Endothelial cell of umbilical vein (primary cell): ENCODE results near the gene TNRC6A. TPM values are rescaled to one million over a fixed set of nuclear protein-coding genes. Genes with fewer than 3 reads are reported as not detected.

Source experiments
- BruUV-seq: library from RNA; stranded (reverse); fragments of 400-500 nt; replicated peaks from 2 replicates; lab custom pipeline; 2021; lab: Mats Ljungman, UMichigan
- CTCF ChIA-PET: fragments of 300-600, 350-600 bp; sonication (Branson Sonifier 250); formaldehyde crosslinking; loops from one replicate; lab custom pipeline; 2021; ENCODE audit warnings: antibody characterized with exemption, inconsistent platforms; lab: Charles Lee
- POLR2A ChIA-PET: fragments of 300-600, 350-600 bp; sonication (Branson Sonifier 250); formaldehyde crosslinking; loops from one replicate; lab custom pipeline; 2021; ENCODE audit warnings: antibody characterized with exemption, inconsistent platforms; lab: Charles Lee
- DNase-seq: peaks from one replicate; pipeline ENCODE4 v3.0.0-alpha.2; 2011; ENCODE audit warnings: low read depth, low spot score
- FAIRE-seq: peaks from 2 replicates; lab custom pipeline; 2011; peaks lifted over from hg19 to GRCh38; lab: Jason Lieb, UNC
- H2AFZ ChIP-seq: 2 replicates; pipeline ENCODE4 v1.6.0; 2012; ENCODE audit warnings: low read depth, low read length, control low read depth, inconsistent platforms
- H3K27ac ChIP-seq: 2 replicates; pipeline ENCODE4 v1.5.1; 2011; ENCODE audit warnings: low read depth, mild to moderate bottlenecking, control low read depth, low read length, moderate library complexity; ENCODE audit not compliant: insufficient read depth
- H3K27me3 ChIP-seq, 2 experiments: 2 replicates each; pipeline versions ENCODE4 v1.6.0 to v1.6.1; 2011; ENCODE audit warnings: low read length in 2 of 2, mixed read lengths in 1 of 2; ENCODE audit not compliant: control insufficient read depth in 2 of 2, insufficient read depth in 2 of 2
- H3K36me3 ChIP-seq, 2 experiments: 2 replicates in 1 of 2; 3 replicates in 1 of 2; pipeline ENCODE4 v1.5.1; 2011; ENCODE audit warnings: low read length in 2 of 2, mild to moderate bottlenecking in 1 of 2, moderate library complexity in 1 of 2; ENCODE audit not compliant: control insufficient read depth in 2 of 2, insufficient read depth in 2 of 2; ENCODE audit errors: extremely low read depth in 1 of 2
- H3K4me1 ChIP-seq: 3 replicates; pipeline ENCODE4 v1.5.1; 2011; ENCODE audit warnings: mild to moderate bottlenecking, low read length; ENCODE audit not compliant: control insufficient read depth, insufficient read depth; ENCODE audit errors: extremely low read depth
- H3K4me2 ChIP-seq: 2 replicates; pipeline ENCODE4 v1.6.1; 2011; ENCODE audit warnings: low read length, control low read depth, mixed read lengths; ENCODE audit not compliant: insufficient read depth
- H3K4me3 ChIP-seq, 3 experiments: fragments of 200-600 bp in 1 of 3; sonication (generic), shearing (Covaris generic) in 1 of 3; replicated peaks in 1 of 3; 2 replicates each; pipeline ENCODE4 v1.5.1; 2011 to 2016; ENCODE audit warnings: control low read depth in 3 of 3, low read length in 3 of 3, mild to moderate bottlenecking in 2 of 3, inconsistent platforms in 1 of 3, low read depth in 1 of 3, moderate library complexity in 1 of 3; ENCODE audit not compliant: insufficient read depth in 1 of 3
- H3K79me2 ChIP-seq: 2 replicates; pipeline ENCODE4 v1.6.0; 2012; ENCODE audit warnings: low read length, inconsistent platforms; ENCODE audit not compliant: control insufficient read depth, insufficient read depth
- H3K9ac ChIP-seq: replicated peaks from 2 replicates; pipeline ENCODE3; 2011; ENCODE audit warnings: low read length, control low read depth; ENCODE audit not compliant: insufficient read depth; ENCODE audit errors: extremely low read depth
- H3K9me1 ChIP-seq: replicated peaks from 3 replicates; pipeline ENCODE4 v1.6.0; 2011; ENCODE audit warnings: mild to moderate bottlenecking, low read length; ENCODE audit not compliant: control insufficient read depth, insufficient read depth; ENCODE audit errors: extremely low read depth
- H3K9me3 ChIP-seq: replicated peaks from 2 replicates; pipeline ENCODE4 v1.5.1; 2012; ENCODE audit warnings: low read length, inconsistent platforms; ENCODE audit not compliant: control insufficient read depth, insufficient read depth
- H4K20me1 ChIP-seq: replicated peaks from 2 replicates; pipeline ENCODE3; 2011; ENCODE audit warnings: mild to moderate bottlenecking, low read length; ENCODE audit not compliant: control insufficient read depth, insufficient read depth; ENCODE audit errors: extremely low read depth
- CTCF ChIP-seq, 2 donors: IDR thresholded peaks; 1 replicate in 1 of 2; 2 replicates in 1 of 2; pipeline ENCODE4 v1.5.1; 2011; ENCODE audit warnings: low read length in 2 of 2, mild to moderate bottlenecking in 2 of 2, moderate library complexity in 2 of 2, control low read depth in 1 of 2, inconsistent platforms in 1 of 2, low read depth in 1 of 2; ENCODE audit not compliant: insufficient read depth in 1 of 2; ENCODE audit errors: extremely low read depth in 1 of 2
- EZH2 ChIP-seq: IDR thresholded peaks from 2 replicates; pipeline ENCODE4 v1.6.1; 2012; ENCODE audit warnings: borderline replicate concordance, low read depth, mild to moderate bottlenecking, moderate library complexity, low read length, inconsistent platforms; ENCODE audit not compliant: severe bottlenecking
- FOS ChIP-seq: IDR thresholded peaks from 2 replicates; pipeline ENCODE4 v1.6.1; 2011; ENCODE audit warnings: mild to moderate bottlenecking, low read length, moderate library complexity, borderline replicate concordance; ENCODE audit not compliant: insufficient read depth
- GATA2 ChIP-seq: IDR thresholded peaks from 2 replicates; pipeline ENCODE4 v1.7.0; 2011; ENCODE audit warnings: low read depth, mild to moderate bottlenecking, moderate library complexity, mixed read lengths, low read length; ENCODE audit not compliant: insufficient read length, insufficient read depth
- JUN ChIP-seq: IDR thresholded peaks from 2 replicates; pipeline ENCODE4 v1.6.1; 2011; ENCODE audit warnings: borderline replicate concordance, low read depth; ENCODE audit not compliant: insufficient read length, insufficient read depth
- MAX ChIP-seq: IDR thresholded peaks from 2 replicates; pipeline ENCODE4 v1.6.1; 2011; ENCODE audit not compliant: insufficient read depth, insufficient read length
- MYC ChIP-seq: IDR thresholded peaks from one replicate; pipeline ENCODE4 v1.6.1; 2011; ENCODE audit warnings: mild to moderate bottlenecking, low read depth, low read length
- POLR2A ChIP-seq: IDR thresholded peaks from 2 replicates; pipeline ENCODE4 v1.6.1; 2012; ENCODE audit warnings: low read depth, mild to moderate bottlenecking, control low read depth, low read length
- POLR2AphosphoS5 ChIP-seq: IDR thresholded peaks from 2 replicates; pipeline ENCODE4 v1.6.1; 2012; ENCODE audit warnings: low read depth, mild to moderate bottlenecking, control low read depth, low read length, moderate library complexity; ENCODE audit not compliant: insufficient read depth
- dilution Hi-C: fragments of 300-500 bp; cut with MboI; formaldehyde crosslinking; loops from one replicate; pipeline ENCODE4 v1.15.0; 2019; ENCODE audit warnings: low sequenced_read_pairs; ENCODE audit not compliant: extremely low pct_ligation_motif_present
- intact Hi-C: fragments of 100-400 bp; cut with micrococcal nuclease; formaldehyde crosslinking; loops from one replicate; pipeline ENCODE4 v1.10.0; 2022
- polyA plus RNA-seq, 4 experiments: library from polyadenylated mRNA; depleted of rRNA in 3 of 4; stranded (reverse) in 3 of 4; unstranded in 1 of 4; fragments of >200 nt; gene quantifications; 2 replicates each; pipeline versions ENCODE4 v1.2.1 to v1.2.3, GENCODE V29; 2011 to 2012; ENCODE audit warnings: missing spikeins in 1 of 4
- total RNA-seq: library from RNA; stranded (reverse); gene quantifications from 2 replicates; pipeline ENCODE4 v1.2.3, GENCODE V29; 2021

The TNRC6A gene
- total and polyA plus RNA-seq, 2 donors (not counting 3 experiments of a cell fraction or from before 2014, with no cell fraction given), result 39.3 to 74.5 TPM

- Histone ChIP-seq H2AFZ (no peak overlapping the region), H3K27me3 (no peaks in the 10 kb centered on the region), H3K4me1 (no peaks in the 10 kb centered on the region), H3K9me3 (no peaks in the 10 kb centered on the region), H3K27ac (no peak overlapping the region), H3K9ac (no peak overlapping the region), H3K79me2 (peaks cover 56% of the 10 kb centered on the region), H3K9me1 (peaks cover 2% of the 10 kb centered on the region), H3K4me2 (no peak overlapping the region), H3K36me3 (peaks cover 5 to 11% of the 10 kb centered on the region in 2 experiments), H4K20me1 (peaks cover 4% of the 10 kb centered on the region), H3K4me3 (no peak overlapping the region)
- CTCF ChIA-PET, result interaction anchor here (1.0 kb wide), 1 partner anchor 44 kb away, joined by 3 read pairs; no protein-coding TSS in a partner anchor
- FAIRE-seq, result no peak
- BruUV-seq, result no TSS peak
- dilution Hi-C loops (no loop called here), intact Hi-C loops (no loop called here)
- no peak for DNase-seq
- POLR2A ChIA-PET, result no interaction called here
- TF ChIP-seq MYC, result no peak
- no peak for TF ChIP-seq JUN
- TF ChIP-seq CTCF (IDR thresholded peaks at IDR 0.05; ENCODE audit: extremely low read depth in 1 of 2, insufficient read depth in 1 of 2, low read depth in 1 of 2, low read length in 2 of 2), result no peak
- TF ChIP-seq POLR2AphosphoS5, result no peak
- no peak for TF ChIP-seq MAX
- no peak for TF ChIP-seq FOS
- no peak for TF ChIP-seq POLR2A
- no peak for TF ChIP-seq EZH2
- TF ChIP-seq GATA2, result no peak
Observed at GRCh38 chr16:24775455-24775854, 46.0 kb downstream of the TNRC6A start.
